ENCODE measurements around the gene IL10RB.

DNA sequence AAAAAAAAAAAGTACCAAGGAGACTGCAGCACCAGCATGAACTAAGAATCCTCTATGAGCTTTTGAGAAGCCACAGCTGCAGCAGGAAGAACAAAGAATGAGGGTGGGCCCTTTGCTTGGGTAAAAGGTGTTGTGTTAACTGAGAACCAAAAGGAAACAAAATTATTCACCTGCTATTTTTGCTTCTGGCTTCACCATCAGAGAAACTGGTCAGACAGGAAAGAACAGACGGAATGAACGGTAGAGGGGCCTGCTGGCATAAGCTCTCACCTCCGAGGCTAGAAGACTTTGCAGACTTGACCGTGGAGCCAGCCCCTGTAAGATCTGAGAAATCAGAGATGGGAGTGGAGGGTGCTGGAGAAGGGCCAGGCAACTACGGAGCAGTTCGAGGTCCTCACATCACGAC lies 27.6 kb downstream of the IL10RB start:
- TF ChIP-seq, protein P1, sequence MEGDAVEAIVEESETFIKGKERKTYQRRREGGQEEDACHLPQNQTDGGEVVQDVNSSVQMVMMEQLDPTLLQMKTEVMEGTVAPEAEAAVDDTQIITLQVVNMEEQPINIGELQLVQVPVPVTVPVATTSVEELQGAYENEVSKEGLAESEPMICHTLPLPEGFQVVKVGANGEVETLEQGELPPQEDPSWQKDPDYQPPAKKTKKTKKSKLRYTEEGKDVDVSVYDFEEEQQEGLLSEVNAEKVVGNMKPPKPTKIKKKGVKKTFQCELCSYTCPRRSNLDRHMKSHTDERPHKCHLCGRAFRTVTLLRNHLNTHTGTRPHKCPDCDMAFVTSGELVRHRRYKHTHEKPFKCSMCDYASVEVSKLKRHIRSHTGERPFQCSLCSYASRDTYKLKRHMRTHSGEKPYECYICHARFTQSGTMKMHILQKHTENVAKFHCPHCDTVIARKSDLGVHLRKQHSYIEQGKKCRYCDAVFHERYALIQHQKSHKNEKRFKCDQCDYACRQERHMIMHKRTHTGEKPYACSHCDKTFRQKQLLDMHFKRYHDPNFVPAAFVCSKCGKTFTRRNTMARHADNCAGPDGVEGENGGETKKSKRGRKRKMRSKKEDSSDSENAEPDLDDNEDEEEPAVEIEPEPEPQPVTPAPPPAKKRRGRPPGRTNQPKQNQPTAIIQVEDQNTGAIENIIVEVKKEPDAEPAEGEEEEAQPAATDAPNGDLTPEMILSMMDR (IDR thresholded peaks at IDR 0.05), result no peak
- no peak for TF ChIP-seq POLR2A (IDR thresholded peaks at IDR 0.05)

Data from uterus (tissue), 2 donors.